ENCODE measurements around the gene DDX49.

DNA sequence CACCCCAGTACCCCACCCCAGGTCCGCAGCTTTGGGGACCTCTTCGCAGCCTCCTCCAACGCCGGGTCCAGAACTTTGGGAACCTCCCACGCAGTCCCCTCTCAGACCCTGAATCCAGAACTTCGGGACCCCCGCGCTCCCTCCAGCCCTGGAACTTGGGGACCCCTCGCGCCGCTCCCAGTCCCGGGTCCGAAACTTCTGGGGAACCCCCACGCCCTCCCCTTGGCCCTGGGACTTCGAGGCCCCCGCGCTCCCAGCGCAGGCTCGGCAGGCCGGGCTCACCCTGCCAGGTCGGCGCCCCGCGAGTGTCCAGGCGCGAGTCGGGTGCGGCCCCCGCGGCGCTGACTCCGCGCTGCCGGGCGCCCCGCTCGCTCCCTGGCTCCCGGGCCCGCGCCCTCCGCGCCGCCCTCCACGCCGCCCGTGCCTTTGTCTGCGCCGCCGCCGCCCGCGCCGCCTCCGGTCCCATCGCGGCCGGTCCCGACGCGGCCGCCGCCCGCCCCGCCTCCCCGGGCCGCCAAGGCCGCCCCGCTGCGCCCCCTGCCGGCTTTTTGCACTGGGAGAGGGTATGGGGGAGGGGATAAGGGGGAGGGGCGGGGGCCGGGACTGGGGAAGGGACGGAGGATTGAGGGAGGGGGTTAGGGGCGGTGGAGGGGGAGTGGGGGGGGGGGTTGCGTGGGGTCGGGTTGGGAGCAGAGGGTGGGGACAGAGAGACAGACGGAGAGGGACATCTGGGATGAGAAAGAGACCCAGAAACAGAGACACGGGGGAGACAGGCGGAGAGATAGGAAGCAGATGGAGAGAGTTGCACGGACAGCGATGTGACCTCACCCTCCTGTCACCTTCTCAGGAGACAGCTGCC lies 21.5 kb downstream of the DDX49 start, which contains the start of gene HOMER3:
- TF ChIP-seq, protein P1, sequence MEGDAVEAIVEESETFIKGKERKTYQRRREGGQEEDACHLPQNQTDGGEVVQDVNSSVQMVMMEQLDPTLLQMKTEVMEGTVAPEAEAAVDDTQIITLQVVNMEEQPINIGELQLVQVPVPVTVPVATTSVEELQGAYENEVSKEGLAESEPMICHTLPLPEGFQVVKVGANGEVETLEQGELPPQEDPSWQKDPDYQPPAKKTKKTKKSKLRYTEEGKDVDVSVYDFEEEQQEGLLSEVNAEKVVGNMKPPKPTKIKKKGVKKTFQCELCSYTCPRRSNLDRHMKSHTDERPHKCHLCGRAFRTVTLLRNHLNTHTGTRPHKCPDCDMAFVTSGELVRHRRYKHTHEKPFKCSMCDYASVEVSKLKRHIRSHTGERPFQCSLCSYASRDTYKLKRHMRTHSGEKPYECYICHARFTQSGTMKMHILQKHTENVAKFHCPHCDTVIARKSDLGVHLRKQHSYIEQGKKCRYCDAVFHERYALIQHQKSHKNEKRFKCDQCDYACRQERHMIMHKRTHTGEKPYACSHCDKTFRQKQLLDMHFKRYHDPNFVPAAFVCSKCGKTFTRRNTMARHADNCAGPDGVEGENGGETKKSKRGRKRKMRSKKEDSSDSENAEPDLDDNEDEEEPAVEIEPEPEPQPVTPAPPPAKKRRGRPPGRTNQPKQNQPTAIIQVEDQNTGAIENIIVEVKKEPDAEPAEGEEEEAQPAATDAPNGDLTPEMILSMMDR (conservative IDR thresholded peaks at IDR 0.05; ENCODE audit: low read depth, low read length), result no peak
- no peak for TF ChIP-seq EZH2 (IDR thresholded peaks at IDR 0.05; ENCODE audit: borderline replicate concordance, low read depth, low read length, poor library complexity, severe bottlenecking)
